GM10847 (cell line): ENCODE data around the gene TCF7L2.

Experiments used
- POLR2A ChIP-seq: IDR thresholded peaks from 2 replicates; pipeline ENCODE4 v1.6.1; 2011; ENCODE audit not compliant: insufficient read length; ENCODE audit errors: extremely low read depth

Gene TCF7L2

GRCh38 chr10:113015201-113015600 lies 65.2 kb downstream of the TCF7L2 start:
- TF ChIP-seq POLR2A, result no peak

GRCh38 chr10:113017376-113017775 lies 67.3 kb downstream of the TCF7L2 start:
- TF ChIP-seq POLR2A, result no peak

GRCh38 chr10:113018034-113018433 lies 68.0 kb downstream of the TCF7L2 start:
- no peak for TF ChIP-seq POLR2A

- no peak for TF ChIP-seq POLR2A
Measured at GRCh38 chr10:113019096-113019495, 69.0 kb downstream of the TCF7L2 start.

GRCh38 chr10:113019692-113020474 lies 69.8 kb downstream of the TCF7L2 start:
- TF ChIP-seq POLR2A, result no peak

- TF ChIP-seq POLR2A, result no peak
Measured at GRCh38 chr10:113020475-113020753, 70.4 kb downstream of the TCF7L2 start.

- TF ChIP-seq POLR2A, result no peak
Measured at GRCh38 chr10:113020838-113021237, 70.8 kb downstream of the TCF7L2 start.

GRCh38 chr10:113021268-113022040 lies 71.4 kb downstream of the TCF7L2 start:
- no peak for TF ChIP-seq POLR2A

GRCh38 chr10:113022265-113022664 lies 72.2 kb downstream of the TCF7L2 start:
- TF ChIP-seq POLR2A, result no peak

GRCh38 chr10:113023017-113023416 lies 73.0 kb downstream of the TCF7L2 start:
- TF ChIP-seq POLR2A, result no peak

- TF ChIP-seq POLR2A, result no peak
Measured at GRCh38 chr10:113024930-113025329, 74.9 kb downstream of the TCF7L2 start.

GRCh38 chr10:113025487-113025886 lies 75.4 kb downstream of the TCF7L2 start:
- no peak for TF ChIP-seq POLR2A

- TF ChIP-seq POLR2A, result no peak
Measured at GRCh38 chr10:113026679-113027078, 76.6 kb downstream of the TCF7L2 start.

- no peak for TF ChIP-seq POLR2A
Measured at GRCh38 chr10:113027230-113027573, 77.2 kb downstream of the TCF7L2 start.

GRCh38 chr10:113027574-113028455 lies 77.8 kb downstream of the TCF7L2 start:
- TF ChIP-seq POLR2A, result no peak

- no peak for TF ChIP-seq POLR2A
Measured at GRCh38 chr10:113028456-113029440, 78.7 kb downstream of the TCF7L2 start.
